ENCODE data around the gene RGS1. TPM values are rescaled to one million over a fixed set of nuclear protein-coding genes. Genes with fewer than 3 reads are reported as not detected.

RGS1 gene
- total RNA-seq, 4 donors from 2014 or later, result 38.5 to 160 (median 49.8) TPM

DNA sequence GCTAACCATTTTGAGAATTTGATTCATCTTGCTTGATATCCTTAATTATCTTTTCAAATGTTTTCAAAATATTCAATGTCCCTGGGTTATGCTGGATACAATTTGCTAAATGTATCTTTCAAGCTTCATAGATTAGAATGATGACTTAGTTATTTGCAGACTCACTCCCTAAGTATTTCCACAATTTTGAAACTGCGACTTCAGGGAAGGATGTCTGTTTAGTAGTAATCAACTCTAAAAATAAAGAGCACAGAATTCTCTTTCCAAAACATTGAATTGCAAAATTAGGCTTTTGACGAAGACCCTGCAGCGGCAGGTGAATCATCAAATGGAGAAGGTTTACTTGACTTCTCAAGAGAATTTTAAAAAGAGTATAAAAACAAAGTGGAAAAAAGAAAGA lies 14.2 kb downstream of the RGS1 start:
- in situ Hi-C loops (cut with MboI; ENCODE audit: low pct_ligation_motif_present in 1 of 4, low pct_unique_long_range_greater_than_20kb in 1 of 4, low sequenced_read_pairs in 3 of 4) (loop anchor here in 1 of 4 donors (25.0 kb wide), 1 partner anchor 222 kb away; the partner anchor contains the start of gene RGS2), intact Hi-C loops (cut with DNase I; ENCODE audit: low total_unique reads) (loop anchor here (10.0 kb wide), 1 partner anchor 105 kb away; no protein-coding TSS in a partner anchor)
- no peak for DNase-seq
- WGBS, 2 donors (ENCODE audit: low coverage in 1 of 2), result 77 to 78% methylated on average over 3 of the region's 3 CpGs
- peaks cover 0 to 7% (median 2%) of the 10 kb centered on the region in 4 donors for H3K4me1 ChIP-seq
- TF ChIP-seq, protein P1, sequence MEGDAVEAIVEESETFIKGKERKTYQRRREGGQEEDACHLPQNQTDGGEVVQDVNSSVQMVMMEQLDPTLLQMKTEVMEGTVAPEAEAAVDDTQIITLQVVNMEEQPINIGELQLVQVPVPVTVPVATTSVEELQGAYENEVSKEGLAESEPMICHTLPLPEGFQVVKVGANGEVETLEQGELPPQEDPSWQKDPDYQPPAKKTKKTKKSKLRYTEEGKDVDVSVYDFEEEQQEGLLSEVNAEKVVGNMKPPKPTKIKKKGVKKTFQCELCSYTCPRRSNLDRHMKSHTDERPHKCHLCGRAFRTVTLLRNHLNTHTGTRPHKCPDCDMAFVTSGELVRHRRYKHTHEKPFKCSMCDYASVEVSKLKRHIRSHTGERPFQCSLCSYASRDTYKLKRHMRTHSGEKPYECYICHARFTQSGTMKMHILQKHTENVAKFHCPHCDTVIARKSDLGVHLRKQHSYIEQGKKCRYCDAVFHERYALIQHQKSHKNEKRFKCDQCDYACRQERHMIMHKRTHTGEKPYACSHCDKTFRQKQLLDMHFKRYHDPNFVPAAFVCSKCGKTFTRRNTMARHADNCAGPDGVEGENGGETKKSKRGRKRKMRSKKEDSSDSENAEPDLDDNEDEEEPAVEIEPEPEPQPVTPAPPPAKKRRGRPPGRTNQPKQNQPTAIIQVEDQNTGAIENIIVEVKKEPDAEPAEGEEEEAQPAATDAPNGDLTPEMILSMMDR (IDR thresholded peaks at IDR 0.05), result no peak
- TF ChIP-seq POLR2A (IDR thresholded peaks at IDR 0.05), result no peak
- no peak for TF ChIP-seq EP300 (IDR thresholded peaks at IDR 0.05; ENCODE audit: low read depth)
- no peak for TF ChIP-seq POLR2AphosphoS5 (IDR thresholded peaks at IDR 0.05)
- no peak overlapping the region for H3K4me3 ChIP-seq
- no peaks in the 10 kb centered on the region for H3K36me3 ChIP-seq
- H3K9me3 ChIP-seq, result no peaks in the 10 kb centered on the region
- peak overlapping the region in 2 of 4 donors; percentile 2 to 76 for H3K27ac ChIP-seq
- no peaks in the 10 kb centered on the region for H3K27me3 ChIP-seq

DNA sequence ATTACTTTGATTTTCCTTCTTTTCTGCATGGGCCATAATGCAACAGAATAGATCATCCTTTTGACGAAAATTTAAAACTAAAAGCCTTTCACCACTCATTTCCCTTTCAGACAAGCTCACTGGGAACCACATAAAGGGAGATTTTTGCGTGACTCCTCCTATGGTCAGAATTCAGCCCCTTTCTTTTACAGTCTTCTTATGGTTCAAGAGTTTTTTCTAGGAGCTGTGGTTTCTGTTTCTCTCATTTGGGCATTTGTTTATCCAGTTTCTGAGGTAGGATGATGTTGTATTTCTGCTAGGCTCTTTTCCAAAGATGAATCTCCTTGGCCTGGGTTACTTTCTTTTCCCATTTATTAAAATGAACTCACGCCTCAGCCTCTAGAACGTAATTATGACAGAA lies 16.9 kb downstream of the RGS1 start:
- Histone ChIP-seq H3K36me3 (no peaks in the 10 kb centered on the region), H3K27me3 (no peaks in the 10 kb centered on the region), H3K4me3 (no peak overlapping the region), H3K4me1 (peaks cover 0 to 7% (median 2%) of the 10 kb centered on the region in 4 donors), H3K27ac (peak overlapping the region; percentile 46 to 76 (median 64)), H3K9me3 (no peaks in the 10 kb centered on the region)
- WGBS, 2 donors (ENCODE audit: low coverage in 1 of 2), result 60 to 73% methylated on average over 4 of the region's 4 CpGs
- TF ChIP-seq, protein P1 (IDR thresholded peaks at IDR 0.05), result no peak
- no peak for DNase-seq
- in situ Hi-C loops (cut with MboI; ENCODE audit: low pct_ligation_motif_present in 1 of 4, low pct_unique_long_range_greater_than_20kb in 1 of 4, low sequenced_read_pairs in 3 of 4) (loop anchor here in 1 of 4 donors (25.0 kb wide), 1 partner anchor 220 kb away; the partner anchor contains the start of gene RGS2), intact Hi-C loops (cut with DNase I; ENCODE audit: low total_unique reads) (no loop called here)

DNA sequence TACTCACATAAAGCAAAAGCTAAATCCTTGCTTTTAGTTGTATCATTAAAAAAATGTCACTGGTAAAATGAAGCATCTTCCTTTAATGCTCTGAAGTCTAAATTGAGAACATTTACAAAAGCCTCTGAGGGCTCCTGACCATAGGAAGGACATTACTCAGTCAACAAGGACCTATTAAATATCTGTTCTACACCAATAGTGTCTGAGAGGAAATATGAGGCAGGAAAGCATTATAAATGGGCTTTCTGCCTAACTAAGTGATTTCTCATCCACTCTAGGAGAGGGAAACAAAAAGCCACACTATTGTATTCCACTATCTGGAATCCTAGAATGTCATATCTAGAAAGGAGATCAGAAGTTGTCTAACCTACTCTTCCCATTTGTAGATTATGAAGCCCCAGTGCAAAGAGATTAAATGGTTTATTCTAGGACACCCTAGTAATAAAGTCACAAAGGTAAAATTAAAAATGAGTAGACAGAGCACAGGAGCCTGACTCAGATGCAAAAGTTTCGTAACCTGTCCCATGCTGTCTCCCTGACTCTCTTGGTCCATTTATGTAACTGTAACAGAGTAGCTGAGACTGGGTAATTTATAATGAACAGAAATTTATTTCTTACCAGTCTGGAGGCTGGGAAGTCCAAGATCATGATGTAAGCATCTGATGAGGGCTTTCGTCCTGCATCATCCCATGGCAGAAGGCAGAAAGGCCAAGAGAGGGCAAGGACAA lies 17.6 kb downstream of the RGS1 start:
- DNase-seq, result no peak
- H3K4me3 ChIP-seq, result no peak overlapping the region
- TF ChIP-seq EP300 (IDR thresholded peaks at IDR 0.05; ENCODE audit: low read depth), result no peak
- no peak for TF ChIP-seq POLR2A (IDR thresholded peaks at IDR 0.05)
- TF ChIP-seq POLR2AphosphoS5 (IDR thresholded peaks at IDR 0.05), result no peak
- TF ChIP-seq, protein P1 (IDR thresholded peaks at IDR 0.05), result no peak
- intact Hi-C loops (cut with DNase I; ENCODE audit: low total_unique reads), result no loop called here
- no peaks in the 10 kb centered on the region for H3K27me3 ChIP-seq
- H3K4me1 ChIP-seq, result peaks cover 0 to 6% (median under 1%) of the 10 kb centered on the region in 4 donors
- H3K27ac ChIP-seq, result peak overlapping the region; percentile 46 to 76 (median 64)
- in situ Hi-C loops (cut with MboI; ENCODE audit: low pct_ligation_motif_present in 1 of 4, low pct_unique_long_range_greater_than_20kb in 1 of 4, low sequenced_read_pairs in 3 of 4), result loop anchor here in 1 of 4 donors (25.0 kb wide), 1 partner anchor 219 kb away; the partner anchor contains the start of gene RGS2
- H3K36me3 ChIP-seq, result no peaks in the 10 kb centered on the region
- no peaks in the 10 kb centered on the region for H3K9me3 ChIP-seq
- 79 to 82% methylated on average over 2 of the region's 2 CpGs for WGBS, 2 donors (ENCODE audit: low coverage in 1 of 2)

DNA sequence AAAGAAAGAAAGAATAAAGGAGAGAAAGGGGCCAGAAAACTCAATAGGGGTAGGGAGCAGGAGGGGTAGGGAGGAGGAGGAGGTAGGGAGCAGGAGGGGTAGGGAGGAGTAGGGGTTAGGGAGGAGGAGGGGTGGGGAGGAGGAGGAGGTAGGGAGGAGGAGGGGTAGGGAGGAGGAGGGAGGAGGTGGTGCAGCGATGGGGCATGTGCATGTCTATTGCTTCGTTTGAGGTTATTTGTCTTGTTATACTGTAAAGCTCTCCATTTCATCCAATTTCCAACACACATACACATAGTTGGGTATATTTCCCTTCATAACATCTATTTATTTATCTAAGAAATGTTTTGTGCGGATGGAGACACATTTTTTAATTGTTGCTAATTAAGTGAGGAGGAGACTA lies 19.7 kb downstream of the RGS1 start:
- Histone ChIP-seq H3K9me3 (no peaks in the 10 kb centered on the region), H3K27ac (no peak overlapping the region), H3K4me3 (no peak overlapping the region), H3K4me1 (peaks cover 0 to 3% (median 0%) of the 10 kb centered on the region in 4 donors), H3K27me3 (no peaks in the 10 kb centered on the region), H3K36me3 (no peaks in the 10 kb centered on the region)
- DNase-seq, result no peak
- in situ Hi-C loops (cut with MboI; ENCODE audit: low pct_ligation_motif_present in 1 of 4, low pct_unique_long_range_greater_than_20kb in 1 of 4, low sequenced_read_pairs in 3 of 4), result loop anchor here in 1 of 4 donors (25.0 kb wide), 1 partner anchor 217 kb away; the partner anchor contains the start of gene RGS2
- intact Hi-C loops (cut with DNase I; ENCODE audit: low total_unique reads), result no loop called here
- TF ChIP-seq POLR2AphosphoS5 (IDR thresholded peaks at IDR 0.05), result no peak
- TF ChIP-seq, protein P1 (IDR thresholded peaks at IDR 0.05), result no peak
- 77 to 80% methylated on average over 3 of the region's 3 CpGs for WGBS, 2 donors (ENCODE audit: low coverage in 1 of 2)

Measured in transverse colon (tissue), 4 donors.